Ishikawa (cell line): Measurements from ENCODE around the gene RUFY3.

Experiments used
- CEBPB ChIP-seq: IDR thresholded peaks from 2 replicates; pipeline ENCODE4 v1.6.1; 2012
- CREB1 ChIP-seq: IDR thresholded peaks from 2 replicates; pipeline ENCODE4 v1.6.1; 2012; ENCODE audit warnings: low read depth
- EGR1 ChIP-seq: IDR thresholded peaks from 2 replicates; pipeline ENCODE4 v1.6.1; 2012
- EP300 ChIP-seq: IDR thresholded peaks from 2 replicates; pipeline ENCODE4 v1.6.1; 2012; ENCODE audit warnings: borderline replicate concordance
- FOXM1 ChIP-seq: IDR thresholded peaks from 2 replicates; pipeline ENCODE4 v1.6.1; 2012; ENCODE audit warnings: low read depth, borderline replicate concordance
- NFIC ChIP-seq: IDR thresholded peaks from 2 replicates; pipeline ENCODE4 v1.6.1; 2012
- RAD21 ChIP-seq: IDR thresholded peaks from 2 replicates; pipeline ENCODE4 v1.6.1; 2012; ENCODE audit warnings: low read depth
- TAF1 ChIP-seq: IDR thresholded peaks from 2 replicates; pipeline ENCODE4 v1.6.1; 2012; ENCODE audit warnings: low read depth, mild to moderate bottlenecking
- TCF12 ChIP-seq: IDR thresholded peaks from 2 replicates; pipeline ENCODE4 v1.6.1; 2012; ENCODE audit warnings: low read depth
- TEAD4 ChIP-seq: IDR thresholded peaks from 2 replicates; pipeline ENCODE4 v1.6.1; 2012
- USF1 ChIP-seq: IDR thresholded peaks from 2 replicates; pipeline ENCODE4 v1.6.1; 2012
- YY1 ChIP-seq: IDR thresholded peaks from 2 replicates; pipeline ENCODE4 v1.6.1; 2012; ENCODE audit warnings: low read depth
- ZBTB7A ChIP-seq: IDR thresholded peaks from 2 replicates; pipeline ENCODE4 v1.6.1; 2012; ENCODE audit warnings: low read depth
- TF ChIP-seq, protein P1 (sequence below): IDR thresholded peaks from 2 replicates; pipeline ENCODE4 v1.6.1; 2012; ENCODE audit warnings: low read depth, mild to moderate bottlenecking
- TF ChIP-seq, protein P2 (sequence below): IDR thresholded peaks from 2 replicates; pipeline ENCODE4 v1.6.1; 2012

The RUFY3 gene

DNA sequence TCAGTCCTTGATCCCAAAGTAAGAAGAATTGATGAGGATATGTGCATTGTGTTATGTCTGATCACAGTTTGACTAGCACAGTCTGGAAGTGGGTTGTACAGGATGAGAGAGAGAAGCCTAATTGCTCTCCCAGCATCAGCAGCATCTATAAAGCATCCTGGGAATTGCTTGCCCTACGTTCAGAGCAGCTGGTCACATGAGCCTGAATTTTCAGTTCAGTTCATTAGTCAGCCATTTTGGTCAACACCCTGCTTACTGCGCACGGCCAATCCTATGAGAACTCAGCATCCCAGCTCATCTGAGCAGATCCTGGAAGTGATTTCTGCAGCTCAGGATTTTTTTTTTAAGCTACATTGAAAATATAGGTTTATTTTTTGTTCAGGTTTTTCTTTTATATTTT lies at the start of gene RUFY3:
TSS of gene RUFY3 (plus strand) at position 218 of the 400 bp plus-strand sequence. CDS start 610 bp downstream, outside the sequence.
- TF ChIP-seq EP300 = no peak
- no peak for TF ChIP-seq USF1
- TF ChIP-seq, protein P1, sequence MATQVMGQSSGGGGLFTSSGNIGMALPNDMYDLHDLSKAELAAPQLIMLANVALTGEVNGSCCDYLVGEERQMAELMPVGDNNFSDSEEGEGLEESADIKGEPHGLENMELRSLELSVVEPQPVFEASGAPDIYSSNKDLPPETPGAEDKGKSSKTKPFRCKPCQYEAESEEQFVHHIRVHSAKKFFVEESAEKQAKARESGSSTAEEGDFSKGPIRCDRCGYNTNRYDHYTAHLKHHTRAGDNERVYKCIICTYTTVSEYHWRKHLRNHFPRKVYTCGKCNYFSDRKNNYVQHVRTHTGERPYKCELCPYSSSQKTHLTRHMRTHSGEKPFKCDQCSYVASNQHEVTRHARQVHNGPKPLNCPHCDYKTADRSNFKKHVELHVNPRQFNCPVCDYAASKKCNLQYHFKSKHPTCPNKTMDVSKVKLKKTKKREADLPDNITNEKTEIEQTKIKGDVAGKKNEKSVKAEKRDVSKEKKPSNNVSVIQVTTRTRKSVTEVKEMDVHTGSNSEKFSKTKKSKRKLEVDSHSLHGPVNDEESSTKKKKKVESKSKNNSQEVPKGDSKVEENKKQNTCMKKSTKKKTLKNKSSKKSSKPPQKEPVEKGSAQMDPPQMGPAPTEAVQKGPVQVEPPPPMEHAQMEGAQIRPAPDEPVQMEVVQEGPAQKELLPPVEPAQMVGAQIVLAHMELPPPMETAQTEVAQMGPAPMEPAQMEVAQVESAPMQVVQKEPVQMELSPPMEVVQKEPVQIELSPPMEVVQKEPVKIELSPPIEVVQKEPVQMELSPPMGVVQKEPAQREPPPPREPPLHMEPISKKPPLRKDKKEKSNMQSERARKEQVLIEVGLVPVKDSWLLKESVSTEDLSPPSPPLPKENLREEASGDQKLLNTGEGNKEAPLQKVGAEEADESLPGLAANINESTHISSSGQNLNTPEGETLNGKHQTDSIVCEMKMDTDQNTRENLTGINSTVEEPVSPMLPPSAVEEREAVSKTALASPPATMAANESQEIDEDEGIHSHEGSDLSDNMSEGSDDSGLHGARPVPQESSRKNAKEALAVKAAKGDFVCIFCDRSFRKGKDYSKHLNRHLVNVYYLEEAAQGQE = no peak
- TF ChIP-seq, protein P2, sequence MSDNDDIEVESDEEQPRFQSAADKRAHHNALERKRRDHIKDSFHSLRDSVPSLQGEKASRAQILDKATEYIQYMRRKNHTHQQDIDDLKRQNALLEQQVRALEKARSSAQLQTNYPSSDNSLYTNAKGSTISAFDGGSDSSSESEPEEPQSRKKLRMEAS = no peak
- no peak for TF ChIP-seq CREB1
- no peak for TF ChIP-seq FOXM1
- no peak for TF ChIP-seq CEBPB
- TF ChIP-seq ZBTB7A = no peak
- no peak for TF ChIP-seq RAD21
- TF ChIP-seq TAF1 = no peak
- no peak for TF ChIP-seq YY1
- TF ChIP-seq NFIC = no peak
- TF ChIP-seq TCF12 = no peak

DNA sequence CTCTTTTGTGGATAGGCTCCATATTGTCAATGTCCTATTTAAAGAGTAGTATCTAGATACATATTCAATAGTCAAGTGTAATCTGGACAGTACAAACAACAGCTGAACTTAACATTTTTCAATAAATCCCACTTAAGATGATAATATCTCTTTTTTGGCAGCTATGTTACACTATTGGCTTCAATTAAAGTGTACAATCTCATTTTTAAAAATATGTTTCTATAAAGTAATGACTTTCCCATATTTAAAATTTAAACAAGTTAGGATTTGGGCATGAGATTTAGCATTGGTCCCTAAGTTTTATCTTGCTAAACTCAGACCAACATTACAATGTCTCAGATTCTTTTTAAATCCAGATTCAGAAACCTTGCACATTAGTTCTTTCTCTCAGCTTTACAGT lies 47.6 kb upstream of the RUFY3 start:
- TF ChIP-seq TAF1 = no peak
- TF ChIP-seq ZBTB7A = no peak
- TF ChIP-seq NFIC = no peak
- TF ChIP-seq TEAD4 = no peak
- TF ChIP-seq EGR1 = no peak
- no peak for TF ChIP-seq YY1
- TF ChIP-seq USF1 = no peak
- TF ChIP-seq TCF12 = no peak
- TF ChIP-seq EP300 = no peak
- TF ChIP-seq FOXM1 = no peak

DNA sequence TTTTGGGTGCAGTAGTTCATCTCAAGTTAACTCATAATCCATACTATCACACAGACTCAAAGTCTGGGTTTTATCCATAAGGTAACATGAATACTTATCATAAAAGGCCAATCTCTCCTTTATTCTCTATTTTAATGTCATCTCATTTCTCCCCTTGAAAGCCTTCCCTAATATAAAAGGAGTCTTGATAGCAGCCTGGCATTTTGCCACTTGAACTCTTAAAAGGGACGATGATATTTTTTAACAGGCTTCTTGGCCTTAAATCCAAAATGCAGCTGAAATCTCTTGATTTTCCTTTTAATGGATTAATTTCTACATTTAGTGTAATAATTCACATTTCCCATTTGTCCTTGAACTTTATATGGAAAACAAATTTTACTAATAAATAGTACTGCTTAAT lies 47.0 kb upstream of the RUFY3 start:
- TF ChIP-seq TEAD4 = no peak
- no peak for TF ChIP-seq FOXM1
- no peak for TF ChIP-seq TCF12
- no peak for TF ChIP-seq CREB1
- TF ChIP-seq YY1 = no peak
- TF ChIP-seq EP300 = no peak
- no peak for TF ChIP-seq RAD21
- TF ChIP-seq, protein P2 = no peak
- no peak for TF ChIP-seq CEBPB
- no peak for TF ChIP-seq USF1
- TF ChIP-seq TAF1 = no peak

DNA sequence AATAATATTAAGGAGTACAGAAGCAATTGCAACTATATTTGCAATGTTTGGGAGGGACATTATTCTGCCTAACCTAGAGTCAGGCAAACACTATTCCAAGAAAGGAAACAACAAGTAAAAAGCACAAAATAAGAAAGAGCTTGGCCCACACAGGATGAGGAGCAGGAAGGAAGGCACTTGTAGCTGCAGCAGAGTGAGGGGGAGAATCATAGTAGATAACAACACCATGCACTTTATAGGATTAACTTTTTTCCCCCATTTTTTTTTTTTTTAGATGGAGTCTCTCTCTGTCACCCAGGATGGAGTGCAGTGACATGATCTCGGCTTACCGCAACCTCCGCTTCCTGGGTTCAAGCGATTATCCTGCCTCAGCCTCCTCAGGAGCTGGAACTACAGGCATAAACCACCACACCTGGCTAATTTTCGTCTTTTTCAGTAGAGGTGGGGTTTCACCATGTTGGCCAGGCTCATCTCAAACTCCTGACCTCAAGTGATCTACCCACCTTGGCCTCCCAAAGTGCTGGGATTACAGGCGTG lies 45.1 kb upstream of the RUFY3 start:
- no peak for TF ChIP-seq TAF1
- TF ChIP-seq YY1 = no peak
- no peak for TF ChIP-seq USF1
- TF ChIP-seq, protein P1 = no peak
- TF ChIP-seq FOXM1 = no peak
- TF ChIP-seq ZBTB7A = no peak
- TF ChIP-seq TCF12 = no peak
- TF ChIP-seq CEBPB = no peak

DNA sequence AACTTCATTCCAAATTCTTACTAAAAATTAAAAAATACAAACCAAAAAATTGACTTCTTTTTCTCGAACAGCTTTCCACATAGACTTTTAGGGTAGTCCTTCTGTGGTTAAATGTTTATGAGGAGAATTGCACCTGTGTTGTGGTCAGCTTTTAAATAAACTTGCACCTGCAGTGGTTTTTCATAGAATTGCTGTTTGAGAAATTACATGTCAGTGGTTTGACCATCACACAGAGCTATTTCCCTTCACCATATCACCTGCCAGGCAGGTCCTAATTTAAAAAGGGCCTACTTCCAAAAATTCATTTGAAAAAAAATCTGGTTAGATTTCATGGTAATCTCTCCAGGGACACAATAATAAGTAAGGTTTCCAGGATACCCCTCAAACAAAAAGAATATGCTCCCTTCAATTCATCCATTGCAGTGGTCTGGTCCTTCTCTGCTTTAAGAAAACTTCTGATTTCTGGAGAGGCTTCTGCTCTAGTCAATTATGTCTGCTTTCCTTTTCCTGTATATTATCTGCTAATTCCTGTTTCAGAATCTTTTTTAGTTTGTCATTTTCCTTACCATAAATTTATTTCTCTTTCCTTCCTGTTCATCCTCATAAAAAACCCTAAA lies 43.3 kb upstream of the RUFY3 start:
- TF ChIP-seq EGR1 (no peak), YY1 (no peak), CREB1 (no peak), EP300 (no peak), CEBPB (no peak), NFIC (no peak), TCF12 (no peak), FOXM1 (no peak), TAF1 (no peak), USF1 (no peak), ZBTB7A (no peak), TEAD4 (no peak), RAD21 (no peak)
- TF ChIP-seq, protein P2 = no peak
- TF ChIP-seq, protein P1 = no peak
